Measurements from ENCODE around the gene SLC4A1. TPM values are rescaled to one million over a fixed set of nuclear protein-coding genes. Genes with fewer than 3 reads are reported as not detected.

Gene SLC4A1
- total and polyA plus RNA-seq, 2 donors from 2014 or later, result 2.1 to 201 TPM

GRCh38 chr17:44210342-44211192, 57.4 kb downstream of the SLC4A1 start:
- FAIRE-seq, result no peak
- H3K36me3 ChIP-seq (ENCODE audit: control insufficient read depth in 2 of 3, insufficient read depth in 3 of 3, low read length in 3 of 3), result peaks cover 23 to 52% (median 42%) of the 10 kb centered on the region in 3 donors

GRCh38 chr17:44209786-44210341, 58.1 kb downstream of the SLC4A1 start:
- no peak for TF ChIP-seq CTCF (IDR thresholded peaks at IDR 0.05; ENCODE audit: borderline replicate concordance, extremely low read depth, insufficient read depth)
- Histone ChIP-seq H3K4me1 (ENCODE audit: control insufficient read depth in 2 of 3, insufficient read depth in 2 of 3, low read depth in 1 of 3, low read length in 3 of 3) (peaks cover 0 to 5% (median 0%) of the 10 kb centered on the region in 3 donors), H3K27me3 (ENCODE audit: control insufficient read depth, insufficient read depth, low read length) (no peaks in the 10 kb centered on the region), H3K4me3 (ENCODE audit: low read length in 3 of 3) (no peak overlapping the region), H3K27ac (ENCODE audit: low read depth in 2 of 2, low read length in 2 of 2) (no peak overlapping the region), H3K9ac (ENCODE audit: low read length in 3 of 3) (peak overlapping the region in 1 of 3 donors; percentile 1), H3K9me3 (ENCODE audit: control insufficient read depth in 2 of 3, insufficient read depth in 1 of 3, low read length in 3 of 3) (no peaks in the 10 kb centered on the region), H3K36me3 (ENCODE audit: control insufficient read depth in 2 of 3, insufficient read depth in 3 of 3, low read length in 3 of 3) (peaks cover 17 to 45% (median 36%) of the 10 kb centered on the region in 3 donors)
- DNase-seq, result no peak
- intact Hi-C loops (cut with DNase I), result loop anchor here (5.0 kb wide), 1 partner anchor 117 kb away; no protein-coding TSS in a partner anchor
- FAIRE-seq, result no peak

More at GRCh38 chr17:44210342-44211192, 57.4 kb downstream of the SLC4A1 start:
- H3K27me3 ChIP-seq (ENCODE audit: control insufficient read depth, insufficient read depth, low read length), result no peaks in the 10 kb centered on the region
- H3K4me1 ChIP-seq (ENCODE audit: control insufficient read depth in 2 of 3, insufficient read depth in 2 of 3, low read depth in 1 of 3, low read length in 3 of 3), result peaks cover 0 to 5% (median 0%) of the 10 kb centered on the region in 3 donors
- TF ChIP-seq CTCF (IDR thresholded peaks at IDR 0.05; ENCODE audit: borderline replicate concordance, extremely low read depth, insufficient read depth), result peak; percentile 96
- no peaks in the 10 kb centered on the region for H3K9me3 ChIP-seq (ENCODE audit: control insufficient read depth in 2 of 3, insufficient read depth in 1 of 3, low read length in 3 of 3)
- intact Hi-C loops (cut with DNase I), result loop anchor here (5.0 kb wide), 1 partner anchor 117 kb away; no protein-coding TSS in a partner anchor
- DNase-seq, result peak; percentile 89 to 94 (median 92)
- no peak overlapping the region for H3K27ac ChIP-seq (ENCODE audit: low read depth in 2 of 2, low read length in 2 of 2)
- no peak overlapping the region for H3K4me3 ChIP-seq (ENCODE audit: low read length in 3 of 3)
- peak overlapping the region in 1 of 3 donors; percentile 1 for H3K9ac ChIP-seq (ENCODE audit: low read length in 3 of 3)

- Histone ChIP-seq H3K9me3 (ENCODE audit: control insufficient read depth in 2 of 3, insufficient read depth in 1 of 3, low read length in 3 of 3) (no peaks in the 10 kb centered on the region), H3K4me1 (ENCODE audit: control insufficient read depth in 2 of 3, insufficient read depth in 2 of 3, low read depth in 1 of 3, low read length in 3 of 3) (peaks cover 0 to 7% (median 0%) of the 10 kb centered on the region in 3 donors), H3K4me3 (ENCODE audit: low read length in 3 of 3) (no peak overlapping the region), H3K9ac (ENCODE audit: low read length in 3 of 3) (no peak overlapping the region), H3K36me3 (ENCODE audit: control insufficient read depth in 2 of 3, insufficient read depth in 3 of 3, low read length in 3 of 3) (peaks cover 10 to 32% (median 29%) of the 10 kb centered on the region in 3 donors), H3K27me3 (ENCODE audit: control insufficient read depth, insufficient read depth, low read length) (no peaks in the 10 kb centered on the region), H3K27ac (ENCODE audit: low read depth in 2 of 2, low read length in 2 of 2) (no peak overlapping the region)
- intact Hi-C loops (cut with DNase I), result no loop called here
- FAIRE-seq (no peak), DNase-seq (no peak)
- TF ChIP-seq CTCF (IDR thresholded peaks at IDR 0.05; ENCODE audit: borderline replicate concordance, extremely low read depth, insufficient read depth), result no peak
Observed at GRCh38 chr17:44207743-44208142, 60.2 kb downstream of the SLC4A1 start.

Data from kidney (tissue), 14 donors.